ENCODE data around the gene RFNG.

RFNG gene

GRCh38 chr17:82051776-82052637 lies at the start of gene RFNG, which contains the start of gene GPS1:
Gene RFNG (minus strand): TSS chr17:82051811. CDS start chr17:82051766, 45 bp downstream.
Gene GPS1 (plus strand): TSS chr17:82051898. CDS start chr17:82051932, 34 bp downstream.
- DNase-seq (ENCODE audit: low read depth, low spot score), result no peak
- ChIA-PET POLR2A (interaction anchor here (1.2 to 1.8 kb wide), 2 partner anchors 14 to 35 kb away, joined by 3 to 5 read pairs; partner anchors contain the start of gene DCXR), CTCF (interaction anchor here (1.0 to 7.1 kb wide), 4 partner anchors 12 to 93 kb away, joined by 5 to 47 read pairs (median 6); partner anchors contain the start of gene DCXR)

GRCh38 chr17:82101301-82101715 lies 49.7 kb upstream of the RFNG start:
- POLR2A ChIA-PET, result no interaction called here

More at GRCh38 chr17:82051776-82052637, at the start of gene RFNG, which contains the start of gene GPS1:
- peak within 1 kb of the TSS; percentile 82 for H3K4me3 ChIP-seq (ENCODE audit: low read depth, low read length)
- TF ChIP-seq CTCF (IDR thresholded peaks at IDR 0.05; ENCODE audit: insufficient read depth, low read length, missing control alignments), result no peak

GRCh38 chr17:82100502-82101298 lies 49.1 kb upstream of the RFNG start:
- TF ChIP-seq CTCF (IDR thresholded peaks at IDR 0.05; ENCODE audit: insufficient read depth, low read length, missing control alignments), result no peak
- no peak overlapping the region for H3K4me3 ChIP-seq (ENCODE audit: low read depth, low read length)
- CTCF ChIA-PET, result no interaction called here
- POLR2A ChIA-PET, result interaction anchor here (0.6 kb wide), 1 partner anchor 51 kb away, joined by 3 read pairs; no protein-coding TSS in a partner anchor
- DNase-seq (ENCODE audit: low read depth, low spot score), result no peak

More at GRCh38 chr17:82101301-82101715, 49.7 kb upstream of the RFNG start:
- no peak for TF ChIP-seq CTCF (IDR thresholded peaks at IDR 0.05; ENCODE audit: insufficient read depth, low read length, missing control alignments)
- DNase-seq (ENCODE audit: low read depth, low spot score), result no peak
- no peak overlapping the region for H3K4me3 ChIP-seq (ENCODE audit: low read depth, low read length)
- CTCF ChIA-PET, result no interaction called here

GRCh38 chr17:82098939-82099763 lies 47.5 kb upstream of the RFNG start:
- POLR2A ChIA-PET, result interaction anchor here (0.7 to 1.8 kb wide), 10 partner anchors 8 to 143 kb away, joined by 3 to 6 read pairs (median 4); partner anchors contain the start of gene DCXR
- CTCF ChIA-PET, result interaction anchor here (1.0 kb wide), 2 partner anchors 61 to 69 kb away, joined by 5 to 8 read pairs; partner anchors contain the start of gene DCXR
- H3K4me3 ChIP-seq (ENCODE audit: low read depth, low read length), result peak overlapping the region; percentile 61
- DNase-seq (ENCODE audit: low read depth, low spot score), result no peak
- TF ChIP-seq CTCF (IDR thresholded peaks at IDR 0.05; ENCODE audit: insufficient read depth, low read length, missing control alignments), result no peak

- POLR2A ChIA-PET, result interaction anchor here (0.7 to 1.8 kb wide), 14 partner anchors 8 to 143 kb away, joined by 3 to 6 read pairs (median 3); partner anchors contain the start of gene DCXR
- CTCF ChIA-PET, result interaction anchor here (1.0 kb wide), 2 partner anchors 60 to 68 kb away, joined by 5 to 8 read pairs; partner anchors contain the start of gene DCXR
- H3K4me3 ChIP-seq (ENCODE audit: low read depth, low read length), result peak within 1 kb of the TSS; percentile 70
- DNase-seq (ENCODE audit: low read depth, low spot score), result peak; percentile 42
- TF ChIP-seq CTCF (IDR thresholded peaks at IDR 0.05; ENCODE audit: insufficient read depth, low read length, missing control alignments), result peak; percentile 76
Measured at GRCh38 chr17:82098169-82098938, 46.7 kb upstream of the RFNG start, which contains the start of gene FASN. Gene FASN (minus strand): TSS chr17:82098236. CDS start chr17:82096445, 1,791 bp downstream.
